OCI-LY1 (cell line): ENCODE results near the gene BRI3BP.
"Not testable (repeated sequence)": the region's sequence is repeated elsewhere in the genome, so short reads cannot be mapped to it uniquely, and the experiment has no call there.

ENCODE experiments used
- H2AFZ ChIP-seq: fragments of 200-600 bp; sonication (generic), shearing (Covaris generic); 2 replicates; pipeline ENCODE4 v1.6.0; 2014; ENCODE audit warnings: antibody characterized with exemption, mild to moderate bottlenecking, low read length
- H3F3A ChIP-seq: fragments of 200-600 bp; sonication (generic), shearing (Covaris generic); 2 replicates; pipeline ENCODE4 v1.6.0; 2014; ENCODE audit warnings: mild to moderate bottlenecking, antibody characterized with exemption, low read length, moderate library complexity; ENCODE audit not compliant: insufficient read depth
- H3K27ac ChIP-seq: fragments of 200-600 bp; sonication (generic); 2 replicates; pipeline ENCODE4 v1.5.1; 2014; ENCODE audit warnings: low read length, mixed run types, mild to moderate bottlenecking, low read depth; ENCODE audit not compliant: poor library complexity, severe bottlenecking
- H3K27me3 ChIP-seq: fragments of 200-600 bp; sonication (generic); 2 replicates; pipeline ENCODE4 v1.6.0; 2014; ENCODE audit warnings: antibody characterized with exemption, mild to moderate bottlenecking, low read length, moderate library complexity; ENCODE audit not compliant: insufficient read depth
- H3K36me3 ChIP-seq: fragments of 200-600 bp; sonication (generic); 2 replicates; pipeline ENCODE4 v1.6.1; 2014; ENCODE audit warnings: mild to moderate bottlenecking, antibody characterized with exemption, low read length, moderate library complexity, mixed read lengths; ENCODE audit not compliant: insufficient read depth
- H3K4me1 ChIP-seq: fragments of 200-600 bp; sonication (generic); 2 replicates; pipeline ENCODE4 v1.5.1; 2014; ENCODE audit warnings: mild to moderate bottlenecking, low read length, moderate library complexity; ENCODE audit not compliant: insufficient read depth, severe bottlenecking
- H3K4me2 ChIP-seq: fragments of 200-600 bp; sonication (generic), shearing (Covaris generic); 2 replicates; pipeline ENCODE4 v1.6.1; 2014; ENCODE audit warnings: low read length
- H3K4me3 ChIP-seq: fragments of 200-600 bp; sonication (generic); 2 replicates; pipeline ENCODE4 v1.5.1; 2014; ENCODE audit warnings: low read length, low read depth, mild to moderate bottlenecking, mixed read lengths; ENCODE audit not compliant: poor library complexity, severe bottlenecking
- H3K79me2 ChIP-seq: fragments of 200-600 bp; shearing (Covaris generic); 2 replicates; pipeline ENCODE4 v1.6.1; 2016; ENCODE audit warnings: mixed run types, low read length, mixed read lengths; ENCODE audit not compliant: insufficient read depth
- H3K9ac ChIP-seq: fragments of 200-600 bp; sonication (generic), shearing (Covaris generic); 2 replicates; pipeline ENCODE4 v1.6.1; 2014; ENCODE audit warnings: mild to moderate bottlenecking, low read length, mixed read lengths
- H3K9me2 ChIP-seq: fragments of 200-600 bp; sonication (generic), shearing (Covaris generic); 2 replicates; pipeline ENCODE4 v1.6.1; 2014; ENCODE audit warnings: low read depth, mild to moderate bottlenecking, low read length, mixed read lengths
- H3K9me3 ChIP-seq: fragments of 200-600 bp; shearing (Covaris generic); 2 replicates; pipeline ENCODE4 v1.6.1; 2014; ENCODE audit warnings: low read length, mixed read lengths
- H4K20me1 ChIP-seq: fragments of 200-600 bp; sonication (generic), shearing (Covaris generic); 2 replicates; pipeline ENCODE4 v1.6.0; 2016; ENCODE audit warnings: mild to moderate bottlenecking, low read length; ENCODE audit not compliant: insufficient read depth
- EZH2 ChIP-seq: fragments of 200-600 bp; sonication (generic), shearing (Covaris generic); IDR thresholded peaks from 2 replicates; pipeline ENCODE4 v1.8.0; 2017; ENCODE audit warnings: borderline replicate concordance, mixed run types, mild to moderate bottlenecking, antibody characterized with exemption, low read length, moderate library complexity, mixed read lengths
- TF ChIP-seq, protein P1 (sequence below): fragments of 200-600 bp; sonication (generic), shearing (Covaris generic); IDR thresholded peaks from 2 replicates; pipeline ENCODE4 v1.5.1; 2017; ENCODE audit warnings: mild to moderate bottlenecking, antibody characterized with exemption, low read length, moderate library complexity, mixed read lengths

BRI3BP gene

DNA sequence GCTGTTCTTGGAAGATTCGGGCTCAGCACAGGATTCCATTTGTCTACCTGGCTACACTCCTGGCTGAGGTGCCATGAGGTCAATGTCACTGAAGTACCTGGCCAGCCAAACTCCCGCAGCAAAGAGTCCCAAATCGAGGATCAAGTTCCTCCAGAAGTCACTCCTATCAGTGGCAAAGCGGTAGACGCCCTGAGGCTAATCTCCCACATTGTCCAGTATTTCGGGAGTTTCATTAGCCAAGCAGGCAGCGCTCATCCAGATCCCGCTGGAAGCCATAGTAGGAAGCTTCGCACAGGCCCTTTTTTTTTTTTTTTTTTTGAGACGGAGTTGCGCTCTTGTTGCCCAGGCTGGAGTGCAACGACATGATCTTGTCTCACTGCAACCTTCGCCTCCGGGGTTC is 62.9 kb downstream of the BRI3BP start:
- H3K9me3 ChIP-seq: peaks cover 3% of the 10 kb centered on the region; the same call in 1 of the 2 replicates
- no peak overlapping the region for H3K9ac ChIP-seq
- no peaks in the 10 kb centered on the region for H4K20me1 ChIP-seq
- no peaks in the 10 kb centered on the region for H3F3A ChIP-seq
- peaks cover 3% of the 10 kb centered on the region; the same call in 1 of the 2 replicates for H3K27me3 ChIP-seq
- no peak overlapping the region for H3K4me3 ChIP-seq
- no peaks in the 10 kb centered on the region for H3K79me2 ChIP-seq
- no peak overlapping the region for H3K4me2 ChIP-seq
- no peaks in the 10 kb centered on the region; the same call in 1 of the 2 replicates for H3K36me3 ChIP-seq
- no peak overlapping the region for H3K27ac ChIP-seq
- H3K4me1 ChIP-seq: no peaks in the 10 kb centered on the region
- no peaks in the 10 kb centered on the region for H3K9me2 ChIP-seq
- TF ChIP-seq, protein P1, sequence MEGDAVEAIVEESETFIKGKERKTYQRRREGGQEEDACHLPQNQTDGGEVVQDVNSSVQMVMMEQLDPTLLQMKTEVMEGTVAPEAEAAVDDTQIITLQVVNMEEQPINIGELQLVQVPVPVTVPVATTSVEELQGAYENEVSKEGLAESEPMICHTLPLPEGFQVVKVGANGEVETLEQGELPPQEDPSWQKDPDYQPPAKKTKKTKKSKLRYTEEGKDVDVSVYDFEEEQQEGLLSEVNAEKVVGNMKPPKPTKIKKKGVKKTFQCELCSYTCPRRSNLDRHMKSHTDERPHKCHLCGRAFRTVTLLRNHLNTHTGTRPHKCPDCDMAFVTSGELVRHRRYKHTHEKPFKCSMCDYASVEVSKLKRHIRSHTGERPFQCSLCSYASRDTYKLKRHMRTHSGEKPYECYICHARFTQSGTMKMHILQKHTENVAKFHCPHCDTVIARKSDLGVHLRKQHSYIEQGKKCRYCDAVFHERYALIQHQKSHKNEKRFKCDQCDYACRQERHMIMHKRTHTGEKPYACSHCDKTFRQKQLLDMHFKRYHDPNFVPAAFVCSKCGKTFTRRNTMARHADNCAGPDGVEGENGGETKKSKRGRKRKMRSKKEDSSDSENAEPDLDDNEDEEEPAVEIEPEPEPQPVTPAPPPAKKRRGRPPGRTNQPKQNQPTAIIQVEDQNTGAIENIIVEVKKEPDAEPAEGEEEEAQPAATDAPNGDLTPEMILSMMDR: no peak
- TF ChIP-seq EZH2: no peak
- H2AFZ ChIP-seq: no peak overlapping the region

DNA sequence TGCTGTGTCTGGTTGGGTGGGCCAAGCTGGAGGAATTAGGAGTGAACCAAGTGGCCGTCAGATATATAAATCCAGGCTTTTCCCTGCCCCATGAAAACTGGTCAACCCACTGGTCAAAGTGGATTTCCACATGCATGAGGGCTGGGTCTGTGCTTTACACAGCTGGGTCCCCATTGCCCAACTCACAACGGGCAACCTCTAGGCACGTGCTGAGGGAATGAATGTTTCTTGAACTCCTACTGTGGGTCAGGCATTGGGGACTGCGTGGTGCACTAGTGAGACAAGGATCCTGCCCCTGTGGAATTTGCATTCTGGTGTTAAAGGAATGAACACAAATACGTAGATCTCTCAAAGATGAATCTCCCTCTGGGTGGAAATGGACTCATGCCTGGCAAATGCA is 64.3 kb downstream of the BRI3BP start:
- H2AFZ ChIP-seq: no peak overlapping the region
- no peaks in the 10 kb centered on the region for H3K9me2 ChIP-seq
- peaks cover 3% of the 10 kb centered on the region; the same call in 1 of the 2 replicates for H3K9me3 ChIP-seq
- H4K20me1 ChIP-seq: no peaks in the 10 kb centered on the region
- H3K27ac ChIP-seq: no peak overlapping the region
- no peaks in the 10 kb centered on the region; the same call in 1 of the 2 replicates for H3K36me3 ChIP-seq
- H3K4me3 ChIP-seq: no peak overlapping the region
- H3K4me2 ChIP-seq: no peak overlapping the region
- H3K27me3 ChIP-seq: peaks cover 3% of the 10 kb centered on the region; the same call in 1 of the 2 replicates
- no peaks in the 10 kb centered on the region for H3K79me2 ChIP-seq
- no peaks in the 10 kb centered on the region for H3F3A ChIP-seq
- no peak overlapping the region for H3K9ac ChIP-seq
- TF ChIP-seq, protein P1: no peak
- no peaks in the 10 kb centered on the region for H3K4me1 ChIP-seq

DNA sequence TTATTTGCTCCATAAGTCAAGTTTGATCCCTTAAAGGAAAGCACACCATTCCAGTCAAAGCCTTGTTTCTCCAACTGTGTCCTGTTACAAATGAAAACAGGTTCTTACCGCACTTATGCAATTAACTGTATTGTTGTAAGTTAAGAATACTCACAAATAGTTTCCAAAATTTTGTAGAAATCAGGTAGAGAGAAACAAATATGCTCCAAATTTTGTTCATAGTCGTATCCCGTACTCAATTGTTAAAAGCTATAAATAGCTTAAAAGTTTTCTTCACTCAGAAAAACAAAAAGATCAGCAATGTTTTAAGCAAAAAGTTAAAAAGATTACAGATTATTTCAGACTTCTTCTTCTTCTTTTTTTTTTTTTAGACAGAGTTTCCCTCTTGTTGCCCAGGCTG is 67.8 kb downstream of the BRI3BP start:
- peaks cover 3% of the 10 kb centered on the region; the same call in 1 of the 2 replicates for H3K27me3 ChIP-seq
- H3K79me2 ChIP-seq: no peaks in the 10 kb centered on the region
- H3F3A ChIP-seq: no peaks in the 10 kb centered on the region
- H3K4me3 ChIP-seq: no peak overlapping the region
- no peak overlapping the region for H3K4me2 ChIP-seq
- H4K20me1 ChIP-seq: no peaks in the 10 kb centered on the region
- H3K4me1 ChIP-seq: peaks cover 11% of the 10 kb centered on the region
- peaks cover 3% of the 10 kb centered on the region; the same call in 1 of the 2 replicates for H3K9me3 ChIP-seq
- no peaks in the 10 kb centered on the region; the same call in 1 of the 2 replicates for H3K36me3 ChIP-seq
- H3K27ac ChIP-seq: no peak overlapping the region
- no peaks in the 10 kb centered on the region for H3K9me2 ChIP-seq
- H3K9ac ChIP-seq: no peak overlapping the region
- TF ChIP-seq EZH2: no peak
- TF ChIP-seq, protein P1: no peak
- H2AFZ ChIP-seq: no peak overlapping the region

DNA sequence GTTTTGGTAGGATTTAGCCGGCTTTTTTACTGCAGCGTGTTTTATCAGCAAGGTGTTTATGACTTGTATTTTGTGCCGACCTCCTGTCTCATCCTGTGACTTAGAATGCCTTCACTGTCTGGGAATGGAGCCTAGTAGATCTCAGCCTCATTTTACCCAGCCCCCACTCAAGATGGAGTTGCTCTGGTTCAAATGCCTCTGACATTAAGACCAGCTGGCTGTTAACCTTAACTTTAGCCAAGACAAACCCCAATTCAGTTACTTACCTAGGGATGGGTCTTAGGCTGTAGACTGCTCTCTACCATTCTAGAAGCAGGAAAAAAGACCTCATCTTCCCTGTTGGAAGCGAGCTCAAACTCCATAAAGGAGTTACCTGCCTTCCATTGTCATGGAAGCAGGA is 70.1 kb downstream of the BRI3BP start:
- H3K9ac ChIP-seq, H3K4me3 ChIP-seq, H3K27me3 ChIP-seq: not testable (repeated sequence)

More for the DNA sequence above, 70.1 kb downstream of the BRI3BP start:
- not testable (repeated sequence) for H3K79me2 ChIP-seq, H4K20me1 ChIP-seq, H3K9me3 ChIP-seq, H3K4me2 ChIP-seq, H3K9me2 ChIP-seq, H3K27ac ChIP-seq, H3F3A ChIP-seq, H3K36me3 ChIP-seq, H2AFZ ChIP-seq
- peaks cover 12% of the 10 kb centered on the region for H3K4me1 ChIP-seq
